Chondrocyte (in vitro differentiated cells): Measurements from ENCODE around the gene AP2M1. TPM values are rescaled to one million over a fixed set of nuclear protein-coding genes. Genes with fewer than 3 reads are reported as not detected.

Experiments
- DNase-seq: peaks from one replicate; pipeline ENCODE4 v3.0.0; 2021; ENCODE audit warnings: mixed read lengths, low spot score
- H3K27ac Mint-ChIP-seq: one replicate; pipeline ENCODE4 v1.8.0; 2021; ENCODE audit warnings: mild to moderate bottlenecking, moderate library complexity, mixed read lengths; ENCODE audit not compliant: unreplicated experiment
- H3K27me3 Mint-ChIP-seq: 2 replicates; pipeline ENCODE4 v1.8.0; 2021; ENCODE audit warnings: low read depth, mixed read lengths
- H3K36me3 Mint-ChIP-seq: 2 replicates; pipeline ENCODE4 v1.8.0; 2021; ENCODE audit warnings: low read depth, mixed read lengths
- H3K4me1 Mint-ChIP-seq: 2 replicates; pipeline ENCODE4 v1.8.0; 2021; ENCODE audit warnings: low read depth, mild to moderate bottlenecking, mixed read lengths
- H3K4me3 Mint-ChIP-seq: one replicate; pipeline ENCODE4 v1.8.0; 2021; ENCODE audit warnings: mild to moderate bottlenecking, moderate library complexity, mixed read lengths; ENCODE audit not compliant: unreplicated experiment
- H3K9me3 Mint-ChIP-seq: 2 replicates; pipeline ENCODE4 v1.8.0; 2021; ENCODE audit warnings: low read depth, mixed read lengths
- long read RNA-seq: library from polyadenylated mRNA; stranded (forward); transcript quantifications from one replicate; pipeline ENCODE4 v2.0.0, GENCODE V29; 2021
- total RNA-seq: library from RNA; stranded (reverse); gene quantifications from 3 replicates; pipeline ENCODE4 v1.2.1, GENCODE V29; 2021
- TF ChIP-seq, protein P1 (sequence below): fragments of 200-600 bp; sonication (generic); IDR thresholded peaks from 2 replicates; pipeline ENCODE4 v1.5.0; 2021; ENCODE audit warnings: antibody characterized with exemption, mild to moderate bottlenecking, moderate library complexity

Gene AP2M1
- total RNA-seq = 455 to 492 TPM (median 488 TPM) in 3 replicates
- long read RNA-seq, transcript AP2M1-207 (10 exons, 1,950 nt) = minor isoform, 6 of 1,379 reads
- long read RNA-seq, transcript AP2M1-202 (11 exons, 2,091 nt) = major isoform, 627 of 1,379 reads
- long read RNA-seq, partial matches to known transcripts = 43 of 1,379 reads
- long read RNA-seq, other reads (novel, unspliced or antisense) = 703 of 1,379 reads

DNA sequence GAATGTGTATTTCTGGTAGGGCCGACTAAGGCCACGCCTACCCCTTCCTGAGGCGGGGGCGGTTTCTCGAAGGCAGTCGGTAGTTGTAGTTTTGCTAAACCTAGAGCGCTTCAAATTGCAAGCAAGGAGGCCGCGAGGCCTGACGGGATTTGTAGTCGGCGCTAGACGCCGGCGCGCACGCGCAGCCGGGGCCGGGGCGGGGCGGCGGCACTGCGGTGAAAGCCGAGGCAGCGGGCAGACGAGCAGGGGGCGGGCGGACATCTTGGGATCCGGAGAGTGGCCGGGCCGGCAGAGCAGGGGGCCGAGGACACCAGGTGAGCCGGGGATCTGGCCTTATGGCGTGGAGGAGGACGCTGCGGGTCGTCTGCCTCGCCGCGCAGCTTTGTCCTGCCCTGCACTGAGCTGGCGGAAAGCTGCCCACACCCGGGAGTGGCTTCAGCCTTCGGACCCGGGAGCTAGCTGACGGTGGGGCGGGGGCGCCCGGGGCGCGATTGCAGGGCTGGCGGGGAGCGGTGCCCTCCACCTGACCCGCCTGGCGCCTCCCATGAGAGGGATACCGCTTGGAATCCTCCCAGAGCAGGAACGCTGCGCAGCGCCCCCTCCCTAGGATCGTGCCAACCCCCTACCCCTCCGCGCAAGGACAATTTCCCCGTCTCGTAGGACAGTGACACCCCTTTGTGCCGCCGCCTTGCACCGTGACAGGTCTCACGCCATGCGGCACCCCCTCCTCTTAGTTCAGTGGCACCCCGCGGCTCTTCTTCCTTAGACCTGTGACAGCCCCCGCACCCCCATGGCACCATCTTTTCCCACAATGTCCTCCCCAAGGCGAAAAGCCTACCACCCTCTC lies at the start of gene AP2M1:
Gene AP2M1 (plus strand): TSS at position 210 of the 847 bp plus-strand sequence. CDS start 2,139 bp downstream, outside the sequence.
- Mint-ChIP-seq H3K36me3 (peaks cover 26% of the 10 kb centered on the region), H3K4me1 (peaks cover 64% of the 10 kb centered on the region), H3K9me3 (no peaks in the 10 kb centered on the region), H3K27me3 (no peaks in the 10 kb centered on the region), H3K4me3 (peak within 1 kb of the TSS; percentile 95), H3K27ac (peak within 1 kb of the TSS; percentile 95)
- TF ChIP-seq, protein P1, sequence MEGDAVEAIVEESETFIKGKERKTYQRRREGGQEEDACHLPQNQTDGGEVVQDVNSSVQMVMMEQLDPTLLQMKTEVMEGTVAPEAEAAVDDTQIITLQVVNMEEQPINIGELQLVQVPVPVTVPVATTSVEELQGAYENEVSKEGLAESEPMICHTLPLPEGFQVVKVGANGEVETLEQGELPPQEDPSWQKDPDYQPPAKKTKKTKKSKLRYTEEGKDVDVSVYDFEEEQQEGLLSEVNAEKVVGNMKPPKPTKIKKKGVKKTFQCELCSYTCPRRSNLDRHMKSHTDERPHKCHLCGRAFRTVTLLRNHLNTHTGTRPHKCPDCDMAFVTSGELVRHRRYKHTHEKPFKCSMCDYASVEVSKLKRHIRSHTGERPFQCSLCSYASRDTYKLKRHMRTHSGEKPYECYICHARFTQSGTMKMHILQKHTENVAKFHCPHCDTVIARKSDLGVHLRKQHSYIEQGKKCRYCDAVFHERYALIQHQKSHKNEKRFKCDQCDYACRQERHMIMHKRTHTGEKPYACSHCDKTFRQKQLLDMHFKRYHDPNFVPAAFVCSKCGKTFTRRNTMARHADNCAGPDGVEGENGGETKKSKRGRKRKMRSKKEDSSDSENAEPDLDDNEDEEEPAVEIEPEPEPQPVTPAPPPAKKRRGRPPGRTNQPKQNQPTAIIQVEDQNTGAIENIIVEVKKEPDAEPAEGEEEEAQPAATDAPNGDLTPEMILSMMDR = peak; percentile 42
- DNase-seq = peak; percentile 99

DNA sequence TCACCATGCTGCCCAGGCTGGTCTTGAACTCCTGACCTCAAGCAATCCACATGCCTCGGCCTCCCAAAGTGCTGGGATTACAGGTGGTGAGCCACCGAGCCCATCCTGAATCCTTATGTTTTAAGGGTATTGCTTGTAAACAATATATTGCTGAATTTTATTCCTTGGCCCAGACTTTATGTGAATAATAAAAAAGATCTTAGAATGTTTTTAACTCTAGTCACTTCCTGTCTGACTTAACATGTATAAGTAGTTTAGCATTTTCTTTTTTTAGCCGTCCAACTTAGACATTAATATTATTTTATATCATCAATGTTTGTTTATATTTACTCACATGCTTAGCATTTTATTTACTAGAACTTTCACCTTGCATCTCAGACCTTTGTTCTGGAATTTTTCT lies 48.6 kb upstream of the AP2M1 start:
- no peaks in the 10 kb centered on the region for H3K27me3 Mint-ChIP-seq
- DNase-seq = no peak
- no peak overlapping the region for H3K4me3 Mint-ChIP-seq
- no peaks in the 10 kb centered on the region for H3K9me3 Mint-ChIP-seq
- H3K36me3 Mint-ChIP-seq = no peaks in the 10 kb centered on the region
- H3K4me1 Mint-ChIP-seq = no peaks in the 10 kb centered on the region
- H3K27ac Mint-ChIP-seq = no peak overlapping the region
- TF ChIP-seq, protein P1 = no peak

DNA sequence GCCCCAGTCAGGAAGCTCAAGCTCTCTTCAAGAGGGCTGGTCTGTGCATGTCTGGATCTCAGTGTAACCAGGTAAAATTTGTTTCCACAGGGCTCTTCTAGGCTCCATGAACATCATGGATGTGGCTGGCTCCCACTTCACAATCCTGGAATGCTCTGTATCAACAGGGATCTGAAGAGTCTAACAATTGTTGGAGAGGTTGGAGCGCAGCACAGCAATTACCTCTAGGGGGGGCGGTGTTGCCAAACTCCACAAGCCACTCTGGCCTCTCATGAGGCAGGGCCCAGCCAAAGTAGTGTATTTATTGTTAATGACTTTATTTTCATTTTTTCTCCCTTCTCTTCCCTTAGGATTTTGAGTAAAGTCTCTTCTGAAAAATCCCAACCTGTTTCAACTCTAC lies 45.6 kb upstream of the AP2M1 start:
- Mint-ChIP-seq H3K27ac (no peak overlapping the region), H3K4me1 (peaks cover 8% of the 10 kb centered on the region)
- DNase-seq = no peak

DNA sequence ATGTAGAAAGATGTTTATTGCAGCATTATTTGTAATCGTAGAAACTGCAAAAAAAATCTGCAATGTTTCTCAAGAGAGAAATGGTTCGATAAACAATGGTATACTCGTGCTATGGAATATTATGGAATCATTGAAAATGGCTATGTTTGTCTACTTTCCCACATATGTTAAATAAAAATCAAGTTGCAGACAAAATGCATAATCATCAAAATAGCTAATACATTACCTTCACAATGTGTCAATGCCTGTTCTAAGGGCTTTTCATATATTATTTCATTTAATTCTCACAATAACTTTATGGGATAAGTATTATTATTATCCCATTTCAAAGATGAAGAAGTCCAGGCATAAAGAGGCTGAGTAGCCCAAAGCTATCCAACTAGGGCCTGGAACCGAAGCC lies 41.7 kb upstream of the AP2M1 start:
- Mint-ChIP-seq H3K9me3 (no peaks in the 10 kb centered on the region), H3K27me3 (no peaks in the 10 kb centered on the region), H3K4me3 (no peak overlapping the region), H3K4me1 (peaks cover 35% of the 10 kb centered on the region), H3K36me3 (no peaks in the 10 kb centered on the region), H3K27ac (no peak overlapping the region)
- no peak for DNase-seq
- TF ChIP-seq, protein P1 = no peak

More for the DNA sequence above, 45.6 kb upstream of the AP2M1 start:
- TF ChIP-seq, protein P1 = peak; percentile 69
- Mint-ChIP-seq H3K27me3 (no peaks in the 10 kb centered on the region), H3K9me3 (no peaks in the 10 kb centered on the region), H3K36me3 (no peaks in the 10 kb centered on the region), H3K4me3 (no peak overlapping the region)

DNA sequence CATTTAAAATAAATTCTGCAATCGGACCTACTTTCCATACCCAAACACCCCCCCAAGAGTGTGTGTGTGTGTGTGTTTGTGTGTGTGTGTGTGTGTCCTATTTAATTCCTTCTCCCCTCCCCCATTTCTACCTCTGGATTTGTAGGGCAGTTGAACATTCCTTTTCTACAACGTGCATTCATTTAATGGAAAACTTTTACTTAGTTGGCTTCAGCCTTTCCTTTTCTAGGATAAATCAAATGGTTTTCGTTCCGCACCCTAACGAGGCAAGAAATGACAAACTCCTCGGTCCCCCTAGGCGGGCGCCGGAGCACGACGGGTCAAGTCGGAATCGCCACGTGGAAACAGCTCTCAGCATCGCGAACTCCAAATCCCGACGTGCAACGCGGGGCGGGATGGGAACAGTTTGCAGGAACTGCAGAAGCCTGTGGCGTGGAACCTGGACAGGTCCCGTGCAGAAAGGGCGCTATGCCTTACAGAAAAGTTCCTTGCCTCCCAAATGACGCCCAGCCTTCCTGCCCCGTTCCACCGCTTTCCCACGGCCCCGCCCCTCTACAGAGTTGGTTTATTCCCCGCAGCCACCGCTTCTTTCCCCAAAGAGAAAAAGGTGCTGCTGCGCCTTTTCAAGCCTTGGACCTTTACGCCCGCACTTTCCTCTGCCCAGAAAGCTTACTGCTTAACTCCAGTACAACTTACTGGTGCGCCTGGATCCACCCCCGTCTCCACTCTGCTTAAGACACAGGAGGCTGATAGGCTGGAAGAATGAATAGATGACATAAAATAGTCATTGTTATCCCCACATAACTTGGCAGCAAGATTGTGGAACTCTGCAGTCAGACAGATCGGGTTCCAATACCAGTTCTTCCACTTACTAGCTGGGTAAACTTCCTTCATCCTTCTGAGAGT lies 40.6 kb upstream of the AP2M1 start:
- TF ChIP-seq, protein P1 = peak; percentile 15
- Mint-ChIP-seq H3K27ac (peak overlapping the region; percentile 90), H3K36me3 (no peaks in the 10 kb centered on the region), H3K9me3 (no peaks in the 10 kb centered on the region), H3K4me1 (peaks cover 36% of the 10 kb centered on the region), H3K4me3 (peak overlapping the region; percentile 94), H3K27me3 (no peaks in the 10 kb centered on the region)
- DNase-seq = peak; percentile 94
